GM18511 (cell line): ENCODE results near the gene KHK.

Experiments used
- ATAC-seq: cut with Tn5 transposase; IDR thresholded peaks from one replicate; pipeline ENCODE4 v1.9.1; 2021; ENCODE audit warnings: mild to moderate bottlenecking, moderate library complexity; ENCODE audit not compliant: unreplicated experiment

Gene KHK

GRCh38 chr2:27149570-27150405 lies 63.2 kb downstream of the KHK start:
- no peak for ATAC-seq
